GM21381 (cell line): ENCODE data around the gene CEMIP.
"Not testable (repeated sequence)": the region's sequence is repeated elsewhere in the genome, so short reads cannot be mapped to it uniquely, and the experiment has no call there.

Source experiments
- ATAC-seq: cut with Tn5 transposase; IDR thresholded peaks from one replicate; pipeline ENCODE4 v1.9.1; 2021; ENCODE audit warnings: mild to moderate bottlenecking, moderate library complexity; ENCODE audit not compliant: unreplicated experiment

The CEMIP gene

DNA sequence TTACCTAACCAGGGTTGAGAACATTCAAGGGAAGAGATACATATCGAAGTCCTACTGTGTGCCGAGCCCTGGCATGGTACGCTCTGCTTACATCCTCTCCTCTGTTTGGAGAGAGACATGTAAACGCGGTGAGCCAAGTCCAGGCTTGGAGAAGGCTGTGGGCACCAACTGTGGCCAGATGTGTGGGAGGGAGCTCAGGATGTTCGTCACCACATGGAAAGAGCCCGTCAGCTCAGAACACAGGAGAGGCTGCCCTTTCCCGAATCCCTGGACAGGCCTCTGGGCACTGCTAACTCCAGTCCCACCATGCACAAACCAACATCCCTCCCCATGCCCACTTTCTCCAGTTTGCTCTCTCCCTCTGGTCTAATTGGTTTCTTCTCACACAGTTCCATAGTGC is 167.4 kb downstream of the CEMIP start:
- no peak for ATAC-seq

DNA sequence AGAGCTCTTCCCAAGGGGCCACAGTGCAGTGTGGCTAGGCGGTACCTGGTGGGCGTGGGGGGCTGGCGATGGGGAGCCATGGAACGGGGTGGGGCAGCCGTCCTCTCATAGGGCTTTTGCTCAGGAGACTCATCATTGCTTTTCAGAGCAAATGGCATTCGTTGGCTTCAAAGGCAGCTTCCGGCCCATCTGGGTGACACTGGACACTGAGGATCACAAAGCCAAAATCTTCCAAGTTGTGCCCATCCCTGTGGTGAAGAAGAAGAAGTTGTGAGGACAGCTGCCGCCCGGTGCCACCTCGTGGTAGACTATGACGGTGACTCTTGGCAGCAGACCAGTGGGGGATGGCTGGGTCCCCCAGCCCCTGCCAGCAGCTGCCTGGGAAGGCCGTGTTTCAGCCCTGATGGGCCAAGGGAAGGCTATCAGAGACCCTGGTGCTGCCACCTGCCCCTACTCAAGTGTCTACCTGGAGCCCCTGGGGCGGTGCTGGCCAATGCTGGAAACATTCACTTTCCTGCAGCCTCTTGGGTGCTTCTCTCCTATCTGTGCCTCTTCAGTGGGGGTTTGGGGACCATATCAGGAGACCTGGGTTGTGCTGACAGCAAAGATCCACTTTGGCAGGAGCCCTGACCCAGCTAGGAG is 169.6 kb downstream of the CEMIP start:
- no peak for ATAC-seq

DNA sequence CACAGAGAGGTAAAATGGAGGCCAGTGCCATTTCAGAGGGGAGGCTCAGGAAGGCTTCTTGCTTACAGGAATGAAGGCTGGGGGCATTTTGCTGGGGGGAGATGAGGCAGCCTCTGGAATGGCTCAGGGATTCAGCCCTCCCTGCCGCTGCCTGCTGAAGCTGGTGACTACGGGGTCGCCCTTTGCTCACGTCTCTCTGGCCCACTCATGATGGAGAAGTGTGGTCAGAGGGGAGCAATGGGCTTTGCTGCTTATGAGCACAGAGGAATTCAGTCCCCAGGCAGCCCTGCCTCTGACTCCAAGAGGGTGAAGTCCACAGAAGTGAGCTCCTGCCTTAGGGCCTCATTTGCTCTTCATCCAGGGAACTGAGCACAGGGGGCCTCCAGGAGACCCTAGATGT is 170.6 kb downstream of the CEMIP start:
- no peak for ATAC-seq

DNA sequence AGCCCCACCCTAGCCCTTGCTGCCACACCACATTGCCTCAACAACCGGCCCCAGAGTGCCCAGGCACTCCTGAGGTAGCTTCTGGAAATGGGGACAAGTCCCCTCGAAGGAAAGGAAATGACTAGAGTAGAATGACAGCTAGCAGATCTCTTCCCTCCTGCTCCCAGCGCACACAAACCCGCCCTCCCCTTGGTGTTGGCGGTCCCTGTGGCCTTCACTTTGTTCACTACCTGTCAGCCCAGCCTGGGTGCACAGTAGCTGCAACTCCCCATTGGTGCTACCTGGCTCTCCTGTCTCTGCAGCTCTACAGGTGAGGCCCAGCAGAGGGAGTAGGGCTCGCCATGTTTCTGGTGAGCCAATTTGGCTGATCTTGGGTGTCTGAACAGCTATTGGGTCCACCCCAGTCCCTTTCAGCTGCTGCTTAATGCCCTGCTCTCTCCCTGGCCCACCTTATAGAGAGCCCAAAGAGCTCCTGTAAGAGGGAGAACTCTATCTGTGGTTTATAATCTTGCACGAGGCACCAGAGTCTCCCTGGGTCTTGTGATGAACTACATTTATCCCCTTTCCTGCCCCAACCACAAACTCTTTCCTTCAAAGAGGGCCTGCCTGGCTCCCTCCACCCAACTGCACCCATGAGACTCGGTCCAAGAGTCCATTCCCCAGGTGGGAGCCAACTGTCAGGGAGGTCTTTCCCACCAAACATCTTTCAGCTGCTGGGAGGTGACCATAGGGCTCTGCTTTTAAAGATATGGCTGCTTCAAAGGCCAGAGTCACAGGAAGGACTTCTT is 171.3 kb downstream of the CEMIP start:
- no peak for ATAC-seq

DNA sequence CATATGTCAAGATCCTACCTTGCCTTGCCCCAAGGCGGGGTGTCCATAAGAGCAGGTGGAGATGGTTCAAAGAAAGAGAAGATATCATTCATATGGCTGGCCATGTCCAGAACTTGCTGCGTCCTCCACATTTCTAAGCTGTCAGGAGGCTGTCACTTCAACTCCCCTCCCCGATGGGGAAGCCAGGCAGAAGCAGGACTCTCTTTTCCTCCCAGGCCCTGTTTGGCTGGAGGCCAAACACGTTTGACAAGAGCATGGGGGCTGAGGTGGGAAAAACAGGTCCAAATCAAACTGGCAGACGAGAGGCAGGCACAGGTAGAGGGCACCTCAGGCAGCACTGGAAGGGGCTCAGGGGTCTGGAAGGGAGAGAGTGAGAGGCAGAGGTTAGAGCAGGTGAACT is 172.8 kb downstream of the CEMIP start:
- no peak for ATAC-seq

DNA sequence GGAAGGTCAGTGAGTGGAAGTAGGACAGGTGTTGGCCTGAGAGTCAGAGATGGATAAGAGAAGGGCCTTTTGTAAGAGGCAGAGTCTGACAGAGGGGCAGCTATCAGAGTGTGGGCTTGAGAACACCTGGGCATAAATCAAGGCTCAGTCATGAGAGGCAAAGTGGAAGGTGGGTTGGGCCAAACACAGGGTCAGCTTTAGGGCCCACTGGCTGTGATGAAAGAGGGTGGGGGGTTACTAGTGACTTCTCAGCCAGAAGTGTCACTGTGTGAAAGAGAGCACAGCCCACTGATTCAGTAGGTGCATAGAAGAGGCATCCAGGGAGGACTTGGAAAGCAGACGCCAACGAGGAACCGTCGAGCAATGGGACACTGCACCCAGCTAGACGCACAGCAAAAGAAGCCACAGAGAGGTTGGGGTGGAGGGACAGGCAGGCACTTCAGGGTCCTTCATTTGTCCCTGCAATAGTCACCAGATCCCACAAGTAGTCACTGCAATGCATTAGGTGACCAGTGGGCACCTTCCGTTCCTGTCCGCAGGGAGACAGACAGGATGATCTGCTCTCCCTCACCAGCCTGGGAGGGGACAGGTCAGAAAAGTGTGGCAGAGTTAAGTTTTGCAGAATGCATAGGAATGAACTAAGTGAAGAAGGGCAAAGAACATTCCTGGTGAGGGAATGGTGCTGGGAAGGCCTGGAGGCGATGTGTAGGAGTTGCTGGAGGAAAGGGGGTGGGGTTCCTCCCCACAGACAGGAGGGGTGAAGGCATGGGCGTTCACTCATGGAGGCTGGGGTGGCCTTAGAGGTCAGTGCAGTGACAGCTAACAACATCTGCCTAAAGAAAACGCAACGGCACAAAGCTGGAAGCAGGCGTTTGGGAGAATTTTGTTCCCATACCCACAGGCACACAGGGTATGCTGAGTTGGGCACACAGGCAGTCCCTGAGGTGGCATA is 174.1 kb downstream of the CEMIP start:
- ATAC-seq = no peak

DNA sequence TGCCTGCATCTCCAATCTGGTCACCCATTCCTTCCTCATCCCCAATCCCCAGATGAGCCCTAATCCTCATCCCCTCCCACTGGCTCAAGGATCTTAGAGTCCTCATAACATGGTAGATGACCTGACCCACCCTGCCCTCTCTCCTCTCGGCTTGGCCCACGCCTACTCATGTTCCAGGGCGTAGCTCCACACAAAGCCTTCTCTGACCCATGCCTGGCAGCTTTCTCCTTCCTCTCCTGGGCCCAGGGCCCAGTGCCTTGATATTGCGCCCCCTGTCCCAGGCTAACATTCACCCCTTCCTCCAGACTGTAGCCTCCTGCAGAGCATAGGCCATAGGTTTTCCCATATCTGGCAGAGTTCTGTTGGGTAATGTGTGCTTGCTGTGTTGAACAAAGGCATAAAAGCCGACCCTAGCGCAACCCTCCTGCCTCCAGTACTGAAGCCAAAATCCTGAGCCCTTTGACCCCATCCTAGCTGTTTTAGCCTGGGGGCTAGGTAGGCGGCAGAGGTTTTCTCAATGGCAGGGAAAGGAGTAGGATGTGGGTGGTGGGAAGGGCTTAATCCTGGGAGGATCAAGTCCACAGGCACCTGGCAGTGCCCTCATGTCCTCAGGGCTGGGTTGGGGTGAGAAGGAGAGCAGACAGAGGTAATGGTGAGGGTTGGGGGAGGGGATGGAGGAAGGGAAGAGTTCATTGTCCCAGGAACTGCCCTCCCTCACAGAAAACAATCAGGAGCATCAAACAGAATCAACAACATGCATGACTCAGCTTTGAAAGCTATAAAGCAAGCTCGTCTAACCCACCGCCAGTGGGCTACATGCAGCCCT is 175.0 kb downstream of the CEMIP start:
- no peak for ATAC-seq

DNA sequence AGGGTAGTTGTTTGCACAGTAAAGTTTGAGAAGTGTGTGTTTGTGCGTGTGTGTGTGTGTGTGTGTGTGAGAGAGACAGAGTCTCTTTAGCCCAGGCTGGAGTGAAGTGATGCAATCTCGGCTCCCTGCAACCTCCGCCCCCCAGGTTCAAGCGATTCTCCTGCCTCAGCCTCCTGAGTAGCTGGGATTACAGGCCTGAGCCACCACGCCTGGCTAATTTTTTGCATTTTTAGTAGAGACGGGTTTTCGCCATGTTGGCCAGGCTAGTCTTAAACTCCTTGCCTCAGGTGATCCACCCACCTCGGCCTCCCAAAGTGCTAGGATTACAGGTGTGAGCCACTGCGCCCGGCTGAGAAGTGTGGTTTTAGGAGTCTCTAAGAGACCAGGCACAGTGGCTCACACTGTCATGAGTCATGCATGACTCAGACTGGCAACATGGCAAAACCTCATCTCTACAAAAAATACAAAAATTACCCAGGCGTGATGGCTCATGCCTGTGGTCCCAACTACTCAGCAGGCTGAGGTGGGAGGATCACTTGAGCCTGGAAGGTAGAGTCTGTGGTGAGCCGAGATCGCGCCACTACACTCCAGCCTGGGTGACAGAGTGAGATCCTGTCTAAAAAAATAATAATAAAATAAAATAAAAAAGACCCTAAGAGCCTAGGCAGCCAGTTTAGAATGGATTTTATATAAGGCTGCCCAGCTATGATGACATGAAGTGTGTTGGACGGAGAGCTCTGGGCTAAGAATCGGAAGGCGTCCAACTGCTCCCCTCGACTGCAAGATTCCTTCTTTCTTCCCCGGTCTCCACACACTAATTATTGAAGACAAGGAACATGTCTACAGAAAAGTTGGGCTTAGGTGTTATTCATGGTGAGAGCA is 176.6 kb downstream of the CEMIP start:
- not testable (repeated sequence) for ATAC-seq

DNA sequence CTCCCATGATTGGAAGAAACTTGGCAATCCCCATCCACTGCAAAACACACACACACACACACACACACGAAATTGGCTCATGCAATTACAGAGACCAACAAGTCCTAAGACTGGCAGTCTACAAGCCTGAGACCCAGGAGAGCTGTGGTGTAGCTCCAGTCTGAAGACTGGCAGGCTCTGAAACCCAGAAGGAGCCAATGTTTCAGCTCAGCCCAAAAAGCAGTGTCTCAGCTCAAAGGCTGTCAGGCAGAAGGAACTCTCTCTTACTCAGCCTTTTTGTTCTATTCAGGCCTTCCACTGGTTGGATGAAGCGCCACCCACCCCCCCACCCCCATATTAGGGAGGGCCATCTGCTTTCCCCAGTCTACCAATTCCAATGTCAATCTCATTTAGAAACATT is 178.4 kb downstream of the CEMIP start:
- no peak for ATAC-seq

DNA sequence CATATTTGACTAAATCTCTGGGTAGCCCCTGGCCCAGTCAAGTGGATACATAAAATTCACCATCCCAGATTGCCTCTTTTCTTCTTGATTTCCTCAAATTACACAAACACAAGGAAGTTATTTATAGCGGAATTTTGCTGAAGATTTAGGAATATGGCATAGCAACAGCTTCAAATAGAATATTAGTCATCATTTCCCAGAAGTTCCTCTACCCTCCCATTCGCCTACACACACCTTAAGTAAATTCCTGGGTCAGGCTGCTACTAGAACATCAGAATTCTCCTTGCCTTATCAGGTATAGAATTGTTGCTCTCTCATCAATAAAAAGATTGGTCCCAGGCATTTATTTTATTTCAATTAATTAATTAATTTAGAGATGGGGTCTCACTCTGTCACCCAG is 178.8 kb downstream of the CEMIP start:
- no peak for ATAC-seq

DNA sequence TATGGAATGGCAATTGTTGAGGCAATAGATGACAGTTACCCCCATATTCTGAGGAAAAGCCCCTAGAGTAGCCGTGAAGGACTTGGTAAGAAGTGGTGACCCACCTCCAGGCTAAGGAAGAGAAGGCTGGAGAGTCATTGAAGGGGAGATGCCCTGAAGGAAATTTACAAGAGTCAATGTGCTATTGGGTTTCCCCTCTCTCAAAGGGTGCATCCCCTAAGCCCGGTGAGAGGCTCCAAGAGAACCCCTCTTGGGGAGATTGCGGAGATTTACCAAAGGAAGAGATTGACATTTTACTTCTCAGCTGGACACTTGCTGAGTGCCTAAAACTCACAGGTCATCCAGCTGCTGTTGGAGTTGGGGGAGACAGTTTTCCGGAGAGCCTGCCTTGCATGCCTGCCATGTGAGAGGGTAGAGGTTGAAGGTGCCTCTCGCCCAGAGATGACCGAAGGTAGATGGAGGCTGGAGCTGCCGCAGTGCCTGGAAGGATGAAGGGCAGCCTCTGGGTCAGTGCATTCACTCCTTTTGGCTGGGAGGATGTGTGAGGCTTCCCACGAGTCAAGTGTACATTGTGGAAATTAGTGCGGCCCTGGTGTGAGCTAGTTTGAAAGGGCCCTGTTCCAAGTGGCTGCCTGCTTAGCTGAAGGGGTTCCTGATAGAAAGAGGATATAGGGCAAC is 179.8 kb downstream of the CEMIP start:
- ATAC-seq = no peak

DNA sequence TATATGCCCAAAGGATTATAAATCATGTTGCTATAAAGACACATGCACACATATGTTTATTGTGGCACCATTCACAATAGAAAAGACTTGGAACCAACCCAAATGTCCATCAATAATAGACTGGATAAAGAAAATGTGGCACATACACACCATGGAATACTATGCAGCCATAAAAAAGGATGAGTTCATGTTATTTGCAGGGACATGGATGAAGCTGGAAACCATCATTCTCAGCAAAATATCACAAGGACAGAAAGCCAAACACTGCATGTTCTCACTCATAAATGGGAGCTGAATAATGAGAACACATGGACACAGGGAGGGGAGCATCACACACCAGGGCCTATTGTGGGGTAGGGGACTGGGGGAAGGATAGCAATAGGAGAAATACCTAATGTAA is 186.3 kb downstream of the CEMIP start:
- not testable (repeated sequence) for ATAC-seq

DNA sequence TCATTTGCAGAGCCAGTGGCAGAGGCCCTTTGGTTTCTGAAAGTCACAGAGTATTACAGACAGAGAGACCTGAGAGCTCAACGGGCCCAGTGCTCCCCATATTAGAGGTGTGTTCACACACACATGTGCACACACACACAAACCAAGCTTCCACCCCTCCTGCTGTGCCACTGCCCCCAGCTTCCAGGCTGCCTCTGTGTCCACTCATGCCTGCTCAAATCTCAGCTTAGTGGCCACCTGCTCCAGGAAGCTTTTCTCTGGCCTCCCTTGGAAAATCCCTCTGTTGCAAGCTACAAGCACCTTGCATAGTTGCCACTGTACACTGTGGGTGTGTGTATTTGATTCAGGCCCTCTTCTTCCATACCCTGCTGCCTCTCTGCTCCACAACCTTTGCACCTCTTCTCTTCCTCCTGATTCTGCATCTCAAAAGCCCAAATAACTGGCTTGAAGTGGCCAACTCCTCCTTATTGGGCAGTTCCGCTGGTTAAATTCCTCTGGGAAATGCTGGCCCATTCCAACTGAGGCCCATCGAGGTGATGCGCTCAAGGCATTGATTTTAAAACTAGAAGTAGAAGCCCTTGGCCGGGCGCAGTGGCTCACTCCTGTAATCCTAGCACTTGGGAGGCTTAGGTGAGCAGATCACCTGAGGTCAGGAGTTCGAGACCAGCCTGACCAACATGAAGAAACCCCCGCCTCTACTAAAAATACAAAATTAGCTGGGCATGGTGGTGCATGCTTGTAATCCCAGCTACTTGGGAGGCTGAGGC is 187.4 kb downstream of the CEMIP start:
- ATAC-seq = no peak

DNA sequence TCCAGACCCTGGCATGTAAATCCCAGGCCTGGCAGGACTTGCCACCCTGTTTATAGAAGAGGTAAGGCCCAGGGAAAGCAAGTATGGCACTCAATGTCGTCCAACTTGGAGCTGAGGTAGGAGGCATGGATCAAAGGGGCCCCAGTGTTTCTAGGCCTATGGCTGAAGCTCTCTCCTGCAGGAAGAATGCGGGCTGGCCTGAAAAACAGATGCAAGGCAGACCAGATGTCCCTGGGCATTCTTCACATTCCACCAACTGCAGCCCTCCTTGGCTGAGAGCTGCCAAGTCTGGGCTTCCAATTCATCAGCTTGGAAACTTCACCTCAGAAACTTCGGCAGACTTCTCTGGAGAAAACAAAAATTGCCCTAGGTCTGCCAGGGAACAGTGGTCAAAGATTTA is 188.3 kb downstream of the CEMIP start:
- ATAC-seq = no peak

DNA sequence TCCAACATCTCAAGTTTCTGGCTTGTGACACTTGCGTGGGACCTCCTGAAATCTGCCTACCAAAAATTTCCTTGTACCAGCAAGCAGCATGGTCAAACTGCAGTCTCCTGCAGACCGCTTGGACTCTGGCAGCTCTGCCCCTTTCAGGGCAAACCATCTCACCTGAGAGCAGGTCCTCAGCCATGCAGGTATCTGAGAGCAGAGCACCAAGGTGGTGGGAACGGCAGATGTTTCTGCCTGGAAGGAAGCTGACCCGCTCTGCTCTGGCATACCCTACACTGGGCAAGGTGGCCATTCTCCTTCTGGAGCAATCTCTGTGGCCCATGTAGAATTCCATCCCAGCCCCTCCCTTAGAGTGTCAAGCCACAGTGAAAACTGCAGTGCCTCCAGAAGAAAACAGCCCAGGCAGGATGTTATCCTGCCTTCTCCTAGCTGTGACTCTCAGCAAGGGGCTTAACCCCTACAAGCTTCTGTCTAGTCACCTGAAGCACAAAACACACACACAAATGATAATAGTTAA is 188.9 kb downstream of the CEMIP start:
- no peak for ATAC-seq

DNA sequence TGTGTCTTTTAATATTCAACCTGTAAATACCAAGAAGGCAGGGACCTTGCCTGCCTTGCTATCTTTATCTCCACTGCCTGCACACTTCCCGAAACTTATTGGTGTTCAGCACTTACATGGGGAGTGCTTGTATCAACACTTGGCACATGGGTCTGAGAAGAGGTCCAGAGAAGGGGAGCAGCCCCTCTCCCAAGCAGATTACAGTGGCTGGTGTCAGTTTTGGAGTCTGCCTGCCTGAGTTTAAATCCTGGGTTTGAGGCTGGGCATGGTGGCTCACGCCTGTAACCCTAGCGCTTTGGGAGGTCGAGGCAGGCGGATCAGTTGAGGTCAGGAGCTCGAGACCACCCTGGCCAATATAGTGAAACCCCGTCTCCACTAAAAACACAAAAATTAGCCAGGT is 190.1 kb downstream of the CEMIP start:
- no peak for ATAC-seq

DNA sequence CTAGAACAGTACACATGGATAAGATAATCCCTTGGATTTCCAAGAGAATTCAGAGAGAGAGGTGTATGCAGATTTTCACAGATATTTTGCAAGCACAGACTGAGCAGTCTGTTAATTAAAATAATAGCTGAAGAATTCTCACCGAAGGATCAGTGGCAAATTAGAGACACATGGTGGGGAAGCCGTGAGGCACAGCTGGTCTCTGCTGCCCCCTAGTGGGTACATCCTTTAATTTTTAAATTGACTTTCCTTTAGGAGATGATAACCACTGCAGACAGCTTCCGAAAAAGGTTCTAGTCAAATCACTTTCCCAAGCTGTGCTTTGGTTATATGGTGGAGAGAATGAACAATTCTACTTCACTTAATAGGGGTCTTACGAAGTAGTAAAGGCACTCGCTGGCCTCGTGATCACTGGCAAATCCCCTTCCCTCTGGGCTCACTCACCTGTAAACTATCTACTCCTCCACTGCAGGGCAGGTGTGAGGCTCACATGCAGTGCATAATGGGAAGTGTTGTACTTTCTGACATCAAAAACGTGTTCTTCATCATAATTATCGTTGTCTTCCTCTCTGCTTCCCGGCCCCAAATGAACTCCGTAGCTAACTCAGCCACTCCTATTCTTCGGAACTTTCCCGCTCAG is 191.0 kb downstream of the CEMIP start:
- ATAC-seq = no peak

DNA sequence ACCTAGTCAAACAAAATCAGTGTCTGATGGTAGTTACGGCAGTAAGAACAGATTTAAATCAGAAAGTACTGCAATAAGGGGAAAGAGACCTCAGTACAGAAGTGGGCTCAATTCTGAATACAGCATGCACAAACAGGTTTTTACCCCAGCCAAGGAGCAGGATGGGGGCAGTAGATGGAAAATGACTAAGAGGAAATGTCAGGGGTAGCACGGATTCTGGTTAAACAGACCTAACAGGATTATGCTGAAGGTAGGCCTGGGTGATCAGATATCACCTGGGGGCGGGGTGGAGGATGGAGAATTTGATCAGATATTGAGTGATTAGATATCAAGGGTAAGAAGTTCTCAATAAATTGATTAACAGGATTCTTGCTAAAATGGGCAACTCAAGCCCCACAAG is 191.5 kb downstream of the CEMIP start:
- no peak for ATAC-seq
